ENCODE results near the gene SERPINA1.

Gene SERPINA1

GRCh38 chr14:94361682-94362081, 26.7 kb downstream of the SERPINA1 start:
- H3K79me2 ChIP-seq (ENCODE audit: insufficient read depth, low read depth), result no peaks in the 10 kb centered on the region
- no peak overlapping the region for H3K27ac ChIP-seq
- H3K27me3 ChIP-seq (ENCODE audit: insufficient read depth, low read depth), result no peaks in the 10 kb centered on the region
- H3K9ac ChIP-seq, result no peak overlapping the region
- no peak for TF ChIP-seq CTCF (conservative IDR thresholded peaks at IDR 0.05; ENCODE audit: low read depth, low read length)
- no peaks in the 10 kb centered on the region for H4K20me1 ChIP-seq (ENCODE audit: insufficient read depth)
- no peak overlapping the region for H3K4me2 ChIP-seq
- no peaks in the 10 kb centered on the region for H3K36me3 ChIP-seq (ENCODE audit: insufficient read depth)
- H3K4me3 ChIP-seq (IDR thresholded peaks at IDR 0.05; ENCODE audit: insufficient read depth, low read depth, low read length), result no peak overlapping the region
- no peaks in the 10 kb centered on the region for H3K4me1 ChIP-seq (ENCODE audit: low read depth, poor library complexity, severe bottlenecking)
- H2AFZ ChIP-seq (ENCODE audit: low read depth), result no peak overlapping the region

- H2AFZ ChIP-seq (ENCODE audit: low read depth), result no peak overlapping the region
- no peak overlapping the region for H3K4me3 ChIP-seq (IDR thresholded peaks at IDR 0.05; ENCODE audit: insufficient read depth, low read depth, low read length)
- H3K36me3 ChIP-seq (ENCODE audit: insufficient read depth), result no peaks in the 10 kb centered on the region
- H3K27me3 ChIP-seq (ENCODE audit: insufficient read depth, low read depth), result no peaks in the 10 kb centered on the region
- no peaks in the 10 kb centered on the region for H3K4me1 ChIP-seq (ENCODE audit: low read depth, poor library complexity, severe bottlenecking)
- H3K4me2 ChIP-seq, result no peak overlapping the region
- H3K9ac ChIP-seq, result no peak overlapping the region
- H3K27ac ChIP-seq, result no peak overlapping the region
- H4K20me1 ChIP-seq (ENCODE audit: insufficient read depth), result no peaks in the 10 kb centered on the region
- no peaks in the 10 kb centered on the region for H3K79me2 ChIP-seq (ENCODE audit: insufficient read depth, low read depth)
- no peak for TF ChIP-seq CTCF (conservative IDR thresholded peaks at IDR 0.05; ENCODE audit: low read depth, low read length)
Observed at GRCh38 chr14:94360945-94361565, 27.3 kb downstream of the SERPINA1 start.

- no peaks in the 10 kb centered on the region for H3K79me2 ChIP-seq (ENCODE audit: insufficient read depth, low read depth)
- no peak overlapping the region for H3K9ac ChIP-seq
- TF ChIP-seq CTCF (conservative IDR thresholded peaks at IDR 0.05; ENCODE audit: low read depth, low read length), result no peak
- no peaks in the 10 kb centered on the region for H3K27me3 ChIP-seq (ENCODE audit: insufficient read depth, low read depth)
- H3K4me3 ChIP-seq (IDR thresholded peaks at IDR 0.05; ENCODE audit: insufficient read depth, low read depth, low read length), result no peak overlapping the region
- H3K36me3 ChIP-seq (ENCODE audit: insufficient read depth), result no peaks in the 10 kb centered on the region
- H3K4me1 ChIP-seq (ENCODE audit: low read depth, poor library complexity, severe bottlenecking), result no peaks in the 10 kb centered on the region
- no peak overlapping the region for H2AFZ ChIP-seq (ENCODE audit: low read depth)
- no peaks in the 10 kb centered on the region for H4K20me1 ChIP-seq (ENCODE audit: insufficient read depth)
- H3K4me2 ChIP-seq, result no peak overlapping the region
- H3K27ac ChIP-seq, result no peak overlapping the region
Observed at GRCh38 chr14:94357166-94357565, 31.2 kb downstream of the SERPINA1 start.

- Histone ChIP-seq H3K27me3 (ENCODE audit: insufficient read depth, low read depth) (no peaks in the 10 kb centered on the region), H3K27ac (no peak overlapping the region), H2AFZ (ENCODE audit: low read depth) (no peak overlapping the region), H4K20me1 (ENCODE audit: insufficient read depth) (no peaks in the 10 kb centered on the region), H3K4me1 (ENCODE audit: low read depth, poor library complexity, severe bottlenecking) (no peaks in the 10 kb centered on the region), H3K79me2 (ENCODE audit: insufficient read depth, low read depth) (no peaks in the 10 kb centered on the region), H3K36me3 (ENCODE audit: insufficient read depth) (no peaks in the 10 kb centered on the region), H3K4me2 (no peak overlapping the region), H3K9ac (no peak overlapping the region), H3K4me3 (IDR thresholded peaks at IDR 0.05; ENCODE audit: insufficient read depth, low read depth, low read length) (no peak overlapping the region)
- no peak for TF ChIP-seq CTCF (conservative IDR thresholded peaks at IDR 0.05; ENCODE audit: low read depth, low read length)
Observed at GRCh38 chr14:94356379-94357056, 31.9 kb downstream of the SERPINA1 start.
